Spleen (tissue), 11 donors: ENCODE data around the gene PTX3. TPM values are rescaled to one million over a fixed set of nuclear protein-coding genes. Genes with fewer than 3 reads are reported as not detected.

Source experiments
- DNase-seq: peaks from one replicate; pipeline ENCODE4 v3.0.0-alpha.2; 2020
- H3K27ac ChIP-seq, 8 donors: fragments of 200-600 bp; sonication (generic) in 7 of 8; 1 replicate in 4 of 8; 2 replicates in 4 of 8; pipeline versions ENCODE4 v1.5.0 to v1.8.0; 2016 to 2021; ENCODE audit warnings: inconsistent platforms in 4 of 8, mild to moderate bottlenecking in 4 of 8, moderate library complexity in 1 of 8
- H3K27me3 ChIP-seq, 7 donors: fragments of 200-600 bp; sonication (generic) in 6 of 7; replicated peaks in 1 of 7; 1 replicate in 4 of 7; 2 replicates in 3 of 7; pipeline versions ENCODE4 v1.5.0 to v1.8.0; 2016 to 2021; ENCODE audit warnings: inconsistent platforms in 3 of 7, mild to moderate bottlenecking in 1 of 7
- H3K36me3 ChIP-seq, 6 donors: fragments of 200-600 bp; sonication (generic) in 5 of 6; 1 replicate in 4 of 6; 2 replicates in 2 of 6; pipeline versions ENCODE4 v1.5.0 to v1.8.0; 2016 to 2021; ENCODE audit warnings: inconsistent platforms in 2 of 6
- H3K4me1 ChIP-seq, 6 donors: fragments of 200-600 bp; sonication (generic) in 5 of 6; 1 replicate in 3 of 6; 2 replicates in 3 of 6; pipeline versions ENCODE4 v1.5.0 to v1.8.0; 2016 to 2021; ENCODE audit warnings: inconsistent platforms in 3 of 6
- H3K4me3 ChIP-seq, 8 donors: fragments of 200-600 bp; sonication (generic) in 7 of 8; 1 replicate in 4 of 8; 2 replicates in 4 of 8; pipeline versions ENCODE4 v1.5.0 to v1.8.0; 2016 to 2021; ENCODE audit warnings: inconsistent platforms in 4 of 8, mild to moderate bottlenecking in 4 of 8, moderate library complexity in 2 of 8
- H3K9me3 ChIP-seq, 8 donors: fragments of 200-600 bp; sonication (generic) in 7 of 8; 1 replicate in 4 of 8; 2 replicates in 4 of 8; pipeline versions ENCODE4 v1.5.0 to v1.8.0; 2016 to 2021; ENCODE audit warnings: inconsistent platforms in 4 of 8
- CTCF ChIP-seq, 11 experiments: fragments of 200-600 bp in 7 of 11; fragments of 450-650 bp in 4 of 11; sonication (generic) in 4 of 11; IDR thresholded peaks in 8 of 11; conservative IDR thresholded peaks in 3 of 11; 1 replicate in 7 of 11; 2 replicates in 4 of 11; pipeline versions ENCODE4 v1.4.0 to v1.8.0; 2016 to 2021; ENCODE audit warnings: antibody characterized with exemption in 11 of 11, inconsistent platforms in 4 of 11, mild to moderate bottlenecking in 1 of 11
- POLR2A ChIP-seq, 3 donors: fragments of 450-650 bp; IDR thresholded peaks; one replicate each; pipeline ENCODE4 v1.5.1; 2017; ENCODE audit warnings: antibody characterized with exemption in 3 of 3, mild to moderate bottlenecking in 1 of 3
- POLR2AphosphoS5 ChIP-seq, 3 donors: sonication (generic); formaldehyde crosslinking; IDR thresholded peaks; one replicate each; pipeline ENCODE4 v1.5.1; 2017; ENCODE audit warnings: antibody characterized with exemption in 3 of 3
- WGBS, 5 donors: extraction: QIAGEN DNeasy Blood & Tissue Kit in 3 of 5; methylation state at CpG; one replicate each; pipeline versions ENCODE4 v1.1.5 to v1.1.7; 2013 to 2018; 5-methylcytosine and 5-hydroxymethylcytosine counted together
- intact Hi-C: fragments of 100-400 bp; cut with DNase I; formaldehyde crosslinking; loops from one replicate; pipeline ENCODE4 v1.15.0; 2023; ENCODE audit warnings: low total_unique reads
- polyA plus RNA-seq, 3 donors: library from polyadenylated mRNA; stranded (reverse); fragments of 200-250 nt; gene quantifications; one replicate each; pipeline ENCODE4 v1.2.1, GENCODE V29; 2013
- total RNA-seq, 7 donors: library from RNA; depleted of rRNA in 3 of 7; stranded (reverse); fragments of >200 nt in 3 of 7; fragmentation: NEBNext Ultra II Directional in 4 of 7; extraction: Animal tissue kit (Norgen Biotek cat#: 25700) in 4 of 7; gene quantifications; one replicate each; pipeline versions ENCODE4 v1.1.0 to v1.2.1, GENCODE V29; 2016 to 2021
- donor health status: healthy with polysubstance abuse.
- donor health status: DM: no; HTN: no; CAD: no; lungs with moderate emphysema.
- donor health status: DM: no; HTN: no; CAD: no.
- donor health status: Bipolar disorder and iron deficiency.
- donor health status: healthy.
- donor health status: DM: no; HTN: no; CAD: no.
- donor health status: DM: yes; HTN: yes; CAD: no.

Gene PTX3
- total and polyA plus RNA-seq, 10 donors = 3.3 to 26.5 (median 20.7) TPM

GRCh38 chr3:157407769-157408168 is 28.9 kb upstream of the PTX3 start:
- intact Hi-C loops = no loop called here
- no peak for TF ChIP-seq CTCF (IDR thresholded peaks at IDR 0.05 in 8 of 11, conservative IDR thresholded peaks at IDR 0.05 in 3 of 11)
- TF ChIP-seq POLR2A (IDR thresholded peaks at IDR 0.05) = no peak
- no peak for TF ChIP-seq POLR2AphosphoS5 (IDR thresholded peaks at IDR 0.05)
- Histone ChIP-seq H3K27ac (peak overlapping the region in 5 of 8 donors; percentile 52 to 79 (median 73)), H3K4me3 (no peak overlapping the region), H3K4me1 (peaks cover 0 to 4% (median 0%) of the 10 kb centered on the region in 6 donors), H3K9me3 (peaks cover 0 to 3% (median 0%) of the 10 kb centered on the region in 8 donors), H3K27me3 (no peaks in the 10 kb centered on the region), H3K36me3 (no peaks in the 10 kb centered on the region)
- DNase-seq = no peak
- WGBS, 5 donors = 69 to 91% (median 89%) methylated on average over 3 of the region's 3 CpGs

GRCh38 chr3:157408499-157409149 is 28.0 kb upstream of the PTX3 start:
- Histone ChIP-seq H3K36me3 (no peaks in the 10 kb centered on the region), H3K4me1 (peaks cover 0 to 4% (median 0%) of the 10 kb centered on the region in 6 donors), H3K27ac (peak overlapping the region in 2 of 8 donors; percentile 73 to 79), H3K4me3 (no peak overlapping the region), H3K9me3 (peaks cover 0 to 3% (median 0%) of the 10 kb centered on the region in 8 donors), H3K27me3 (no peaks in the 10 kb centered on the region)
- TF ChIP-seq POLR2AphosphoS5 (IDR thresholded peaks at IDR 0.05) = no peak
- TF ChIP-seq POLR2A (IDR thresholded peaks at IDR 0.05) = no peak
- no peak for TF ChIP-seq CTCF (IDR thresholded peaks at IDR 0.05 in 8 of 11, conservative IDR thresholded peaks at IDR 0.05 in 3 of 11)
- intact Hi-C loops = no loop called here
- no peak for DNase-seq
- 62 to 76% (median 67%) methylated on average over 4 of the region's 4 CpGs for WGBS, 5 donors

- peak overlapping the region in 1 of 8 donors; percentile 79 for H3K27ac ChIP-seq
- 82 to 99% (median 97%) methylated on average over 2 of the region's 2 CpGs for WGBS, 5 donors
- no peak overlapping the region for H3K4me3 ChIP-seq
Measured at GRCh38 chr3:157409516-157409915, 27.1 kb upstream of the PTX3 start.

More at GRCh38 chr3:157409516-157409915, 27.1 kb upstream of the PTX3 start:
- Histone ChIP-seq H3K36me3 (no peaks in the 10 kb centered on the region), H3K9me3 (peaks cover 0 to 3% (median 0%) of the 10 kb centered on the region in 8 donors), H3K27me3 (no peaks in the 10 kb centered on the region), H3K4me1 (peaks cover 0 to 4% (median 0%) of the 10 kb centered on the region in 6 donors)
- TF ChIP-seq POLR2A (IDR thresholded peaks at IDR 0.05) (no peak), POLR2AphosphoS5 (IDR thresholded peaks at IDR 0.05) (no peak), CTCF (IDR thresholded peaks at IDR 0.05 in 8 of 11, conservative IDR thresholded peaks at IDR 0.05 in 3 of 11) (no peak)
- no peak for DNase-seq
- intact Hi-C loops = no loop called here
